RWPE2 (cell line): Measurements from ENCODE around the gene PHLDB3.

Experiments used
- ATAC-seq: fragments of 200-7000 bp; cut with Tn5 transposase; 3 replicates; pipeline ENCODE4 v1.9.1; 2021; ENCODE audit warnings: low read depth
- DNase-seq: peaks from one replicate; pipeline ENCODE4 v3.0.0-alpha.2; 2020; ENCODE audit warnings: low spot score
- H3K27ac ChIP-seq: fragments of 450-650 bp; 2 replicates; pipeline ENCODE4 v1.5.1; 2017; ENCODE audit warnings: mild to moderate bottlenecking; ENCODE audit not compliant: poor library complexity, severe bottlenecking
- H3K27me3 ChIP-seq: fragments of 250-450 bp; sonication (Bioruptor Pico); 2 replicates; pipeline ENCODE4 v1.5.1; 2021; ENCODE audit warnings: mild to moderate bottlenecking, moderate library complexity; ENCODE audit not compliant: insufficient read depth, poor library complexity, severe bottlenecking
- H3K36me3 ChIP-seq: fragments of 250-450 bp; sonication (Bioruptor Pico); 2 replicates; pipeline ENCODE4 v1.5.1; 2020; ENCODE audit warnings: low read depth, mild to moderate bottlenecking, moderate library complexity
- H3K4me1 ChIP-seq: fragments of 250-450 bp; sonication (Bioruptor Pico); 2 replicates; pipeline ENCODE4 v1.5.1; 2021; ENCODE audit warnings: mild to moderate bottlenecking, moderate library complexity; ENCODE audit not compliant: insufficient read depth, poor library complexity, severe bottlenecking
- H3K4me3 ChIP-seq: fragments of 250-450 bp; sonication (Bioruptor Pico); 2 replicates; pipeline ENCODE4 v1.5.1; 2021; ENCODE audit warnings: mild to moderate bottlenecking, moderate library complexity; ENCODE audit not compliant: severe bottlenecking
- H3K9me3 ChIP-seq: fragments of 250-450 bp; sonication (Bioruptor Pico); 2 replicates; pipeline ENCODE4 v1.5.1; 2021; ENCODE audit warnings: mild to moderate bottlenecking, moderate library complexity; ENCODE audit not compliant: severe bottlenecking
- TF ChIP-seq, protein P1 (sequence below): fragments of 450-650 bp; IDR thresholded peaks from one replicate; pipeline ENCODE4 v1.5.1; 2017; ENCODE audit warnings: mild to moderate bottlenecking, moderate library complexity; ENCODE audit not compliant: poor library complexity, severe bottlenecking

The PHLDB3 gene

DNA sequence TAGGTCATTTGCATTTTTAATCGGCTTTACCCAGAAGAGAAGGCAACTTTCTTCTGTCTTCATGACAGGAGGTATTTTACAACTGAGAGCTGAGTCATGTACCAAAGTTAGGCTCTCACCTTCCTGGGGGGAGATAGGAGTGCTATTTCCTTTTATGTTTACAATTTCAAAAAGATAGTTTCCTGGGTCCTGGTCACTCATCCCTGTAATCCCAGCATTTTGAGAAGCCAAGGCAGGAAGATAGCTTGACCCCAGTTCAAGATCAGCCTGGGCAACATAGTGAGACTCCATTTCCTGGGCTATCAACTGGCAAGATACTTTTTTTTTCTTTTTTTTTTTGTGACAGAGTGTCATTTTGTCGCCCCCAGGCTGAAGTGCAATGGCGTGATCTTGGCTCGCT lies 46.7 kb downstream of the PHLDB3 start:
- TF ChIP-seq, protein P1, sequence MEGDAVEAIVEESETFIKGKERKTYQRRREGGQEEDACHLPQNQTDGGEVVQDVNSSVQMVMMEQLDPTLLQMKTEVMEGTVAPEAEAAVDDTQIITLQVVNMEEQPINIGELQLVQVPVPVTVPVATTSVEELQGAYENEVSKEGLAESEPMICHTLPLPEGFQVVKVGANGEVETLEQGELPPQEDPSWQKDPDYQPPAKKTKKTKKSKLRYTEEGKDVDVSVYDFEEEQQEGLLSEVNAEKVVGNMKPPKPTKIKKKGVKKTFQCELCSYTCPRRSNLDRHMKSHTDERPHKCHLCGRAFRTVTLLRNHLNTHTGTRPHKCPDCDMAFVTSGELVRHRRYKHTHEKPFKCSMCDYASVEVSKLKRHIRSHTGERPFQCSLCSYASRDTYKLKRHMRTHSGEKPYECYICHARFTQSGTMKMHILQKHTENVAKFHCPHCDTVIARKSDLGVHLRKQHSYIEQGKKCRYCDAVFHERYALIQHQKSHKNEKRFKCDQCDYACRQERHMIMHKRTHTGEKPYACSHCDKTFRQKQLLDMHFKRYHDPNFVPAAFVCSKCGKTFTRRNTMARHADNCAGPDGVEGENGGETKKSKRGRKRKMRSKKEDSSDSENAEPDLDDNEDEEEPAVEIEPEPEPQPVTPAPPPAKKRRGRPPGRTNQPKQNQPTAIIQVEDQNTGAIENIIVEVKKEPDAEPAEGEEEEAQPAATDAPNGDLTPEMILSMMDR: no peak
- Histone ChIP-seq H3K4me1 (peaks cover 4% of the 10 kb centered on the region), H3K36me3 (no peaks in the 10 kb centered on the region), H3K9me3 (no peaks in the 10 kb centered on the region), H3K27me3 (no peaks in the 10 kb centered on the region), H3K27ac (no peak overlapping the region), H3K4me3 (no peak overlapping the region)
- no peak for ATAC-seq
- DNase-seq: no peak

DNA sequence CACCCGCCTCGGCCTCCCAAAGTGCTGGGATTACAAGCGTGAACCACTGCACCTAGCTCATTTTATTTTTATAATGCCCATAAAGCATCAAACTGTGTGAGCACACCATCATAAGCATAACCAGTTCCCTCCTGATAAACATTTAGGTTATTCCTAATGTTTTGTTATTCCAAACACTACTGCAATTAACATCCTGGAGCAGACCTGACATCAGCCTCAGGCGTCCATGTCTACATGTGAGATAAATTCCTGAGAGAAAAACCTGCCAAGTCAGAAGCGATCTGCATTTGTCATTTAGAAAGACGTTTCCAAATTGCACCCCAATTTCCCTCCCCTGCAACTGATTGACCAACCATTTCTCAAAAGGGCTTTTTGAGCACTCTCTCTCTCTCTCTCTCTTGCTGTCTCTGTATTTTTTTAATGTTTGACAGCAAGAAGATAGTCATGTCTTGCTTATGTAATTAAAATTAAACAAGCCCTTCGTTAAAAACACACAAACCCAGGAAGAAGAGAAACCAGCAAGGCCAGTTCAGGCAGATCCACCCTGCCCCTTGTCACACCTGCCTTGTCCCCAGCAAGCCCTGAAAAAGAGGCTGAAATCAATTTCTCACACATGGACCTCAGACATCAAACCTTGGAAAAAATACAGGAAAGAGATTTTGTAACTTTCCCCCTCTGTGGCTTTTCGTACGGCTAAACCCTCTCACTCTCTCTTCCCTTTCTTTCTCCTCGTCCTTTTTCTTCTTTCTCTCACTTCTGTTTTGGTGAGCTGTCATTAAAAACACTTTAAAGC lies 49.0 kb downstream of the PHLDB3 start:
- TF ChIP-seq, protein P1: no peak
- H3K4me1 ChIP-seq: peaks cover 4% of the 10 kb centered on the region
- DNase-seq (no peak), ATAC-seq (no peak)
- H3K9me3 ChIP-seq: no peaks in the 10 kb centered on the region
- no peaks in the 10 kb centered on the region for H3K36me3 ChIP-seq
- no peaks in the 10 kb centered on the region for H3K27me3 ChIP-seq
- H3K27ac ChIP-seq: no peak overlapping the region
- no peak overlapping the region for H3K4me3 ChIP-seq

DNA sequence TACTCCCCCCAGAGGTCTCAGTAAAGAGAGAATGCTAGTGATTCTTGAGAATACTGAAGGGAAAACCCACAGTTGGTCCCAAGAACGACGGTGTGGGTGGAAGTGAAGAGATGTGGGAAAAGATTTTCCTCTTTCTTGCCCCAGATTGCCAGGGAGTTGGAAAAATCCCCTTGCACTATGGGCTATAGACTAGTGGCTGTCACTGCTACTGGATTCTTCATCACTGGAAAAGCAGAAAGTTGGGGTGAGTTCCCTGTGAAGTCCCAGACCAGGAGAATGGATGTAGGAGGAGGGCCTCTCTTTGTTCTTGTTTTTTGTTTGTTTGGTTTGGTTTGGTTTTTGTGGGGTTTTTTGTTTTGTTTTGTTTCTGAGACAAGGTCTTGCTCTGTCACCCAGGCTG lies 50.5 kb downstream of the PHLDB3 start:
- TF ChIP-seq, protein P1: no peak
- Histone ChIP-seq H3K36me3 (no peaks in the 10 kb centered on the region), H3K4me1 (peaks cover 4% of the 10 kb centered on the region), H3K27me3 (no peaks in the 10 kb centered on the region), H3K4me3 (no peak overlapping the region), H3K27ac (no peak overlapping the region), H3K9me3 (no peaks in the 10 kb centered on the region)
- ATAC-seq: no peak
- no peak for DNase-seq

DNA sequence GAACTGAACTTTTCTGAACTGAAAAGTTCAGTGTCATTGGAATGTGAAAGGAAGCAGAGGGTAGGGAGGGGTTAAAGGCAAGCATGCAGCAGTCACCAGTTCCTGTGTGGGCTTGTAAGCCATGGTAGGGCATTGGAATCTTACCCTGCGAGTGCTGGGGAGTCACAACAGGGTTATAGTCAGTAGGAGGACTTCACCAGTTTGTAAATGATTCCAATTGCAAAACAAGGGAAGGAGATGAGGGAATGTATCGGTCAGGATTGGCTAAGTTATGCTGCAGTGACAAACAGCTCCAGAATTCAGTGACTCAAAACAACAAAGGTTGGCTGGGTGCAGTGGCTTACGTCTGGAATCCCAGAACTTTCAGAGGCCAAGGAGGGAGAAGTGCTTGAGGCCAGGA lies 52.0 kb downstream of the PHLDB3 start:
- Histone ChIP-seq H3K9me3 (no peaks in the 10 kb centered on the region), H3K4me1 (peaks cover 1% of the 10 kb centered on the region), H3K27ac (no peak overlapping the region), H3K4me3 (no peak overlapping the region), H3K27me3 (no peaks in the 10 kb centered on the region), H3K36me3 (no peaks in the 10 kb centered on the region)
- TF ChIP-seq, protein P1: no peak
- ATAC-seq (peak; percentile 67; the same call in 2 of the 3 replicates), DNase-seq (no peak)

DNA sequence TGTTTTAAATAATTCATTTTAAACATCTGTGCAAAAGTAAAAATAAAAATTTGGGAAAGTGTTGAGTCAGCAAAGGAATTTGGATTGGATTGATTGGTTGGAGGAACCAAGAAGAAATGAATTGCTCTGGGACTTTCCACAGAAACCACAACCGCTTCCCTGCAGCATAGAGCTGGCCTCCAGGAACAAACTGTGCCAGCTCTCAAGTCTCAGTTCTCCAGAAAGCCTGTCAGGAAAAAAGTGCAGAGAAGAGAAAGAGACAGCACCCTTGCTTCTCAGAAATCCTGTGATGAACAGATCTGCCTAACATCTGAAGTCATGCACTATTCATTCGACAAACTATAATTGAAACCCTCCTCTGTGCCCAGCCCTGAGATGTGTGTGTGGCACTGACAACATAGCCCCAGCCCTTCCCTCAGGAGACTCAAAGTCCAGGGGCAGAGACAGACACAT lies 54.0 kb downstream of the PHLDB3 start:
- Histone ChIP-seq H3K4me1 (no peaks in the 10 kb centered on the region), H3K27me3 (no peaks in the 10 kb centered on the region), H3K36me3 (no peaks in the 10 kb centered on the region), H3K4me3 (no peak overlapping the region), H3K27ac (no peak overlapping the region), H3K9me3 (no peaks in the 10 kb centered on the region)
- DNase-seq (no peak), ATAC-seq (no peak)
- TF ChIP-seq, protein P1: no peak
